NT2/D1 (cell line): ENCODE data around the gene KCNJ12.

Source experiments
- DNase-seq: peaks from one replicate; pipeline ENCODE4 v3.0.0-alpha.2; 2011; ENCODE audit warnings: low read depth, low spot score
- H3K27me3 ChIP-seq: 2 replicates; pipeline ENCODE4 v1.6.0; 2011; ENCODE audit warnings: mild to moderate bottlenecking; ENCODE audit not compliant: insufficient read length, insufficient read depth
- H3K36me3 ChIP-seq: 2 replicates; pipeline ENCODE4 v1.6.1; 2011; ENCODE audit warnings: mild to moderate bottlenecking, low read length, mixed read lengths; ENCODE audit not compliant: insufficient read depth, insufficient read length
- H3K4me1 ChIP-seq: 2 replicates; pipeline ENCODE4 v1.5.1; 2011; ENCODE audit not compliant: insufficient read depth, insufficient read length
- H3K4me3 ChIP-seq: 2 replicates; pipeline ENCODE4 v1.5.1; 2011; ENCODE audit warnings: low read depth; ENCODE audit not compliant: insufficient read length
- H3K9ac ChIP-seq: 2 replicates; pipeline ENCODE4 v1.6.0; 2011; ENCODE audit warnings: low read depth; ENCODE audit not compliant: insufficient read length
- H3K9me3 ChIP-seq: 2 replicates; pipeline ENCODE4 v1.5.1; 2011; ENCODE audit warnings: mild to moderate bottlenecking, low read length; ENCODE audit not compliant: insufficient read depth
- SUZ12 ChIP-seq: IDR thresholded peaks from 2 replicates; pipeline ENCODE4 v1.6.1; 2011; ENCODE audit not compliant: insufficient read length, insufficient read depth; ENCODE audit errors: extremely low read depth
- YY1 ChIP-seq: IDR thresholded peaks from 2 replicates; pipeline ENCODE4 v1.6.1; 2011; ENCODE audit not compliant: insufficient read length, insufficient read depth
- ZNF274 ChIP-seq: IDR thresholded peaks from 2 replicates; pipeline ENCODE4 v1.6.1; 2011; ENCODE audit warnings: mild to moderate bottlenecking, low read depth, low read length

Gene KCNJ12

GRCh38 chr17:21458054-21458453 is 81.9 kb downstream of the KCNJ12 start:
- Histone ChIP-seq H3K36me3 (no peaks in the 10 kb centered on the region), H3K27me3 (peaks cover 36% of the 10 kb centered on the region), H3K4me3 (no peak overlapping the region), H3K9ac (no peak overlapping the region), H3K9me3 (no peaks in the 10 kb centered on the region), H3K4me1 (peaks cover 8% of the 10 kb centered on the region)
- no peak for TF ChIP-seq ZNF274
- no peak for TF ChIP-seq SUZ12
- no peak for TF ChIP-seq YY1
- no peak for DNase-seq

- Histone ChIP-seq H3K9ac (no peak overlapping the region), H3K27me3 (peaks cover 40% of the 10 kb centered on the region), H3K4me1 (peaks cover 6% of the 10 kb centered on the region), H3K4me3 (no peak overlapping the region), H3K36me3 (no peaks in the 10 kb centered on the region), H3K9me3 (no peaks in the 10 kb centered on the region)
- TF ChIP-seq SUZ12 (no peak), ZNF274 (no peak), YY1 (no peak)
- no peak for DNase-seq
These were observed 83.4 kb downstream of the KCNJ12 start for GRCh38 chr17:21459536-21459935.

GRCh38 chr17:21460358-21460757 is 84.2 kb downstream of the KCNJ12 start:
- DNase-seq, result no peak
- H3K9ac ChIP-seq, result no peak overlapping the region
- no peaks in the 10 kb centered on the region for H3K36me3 ChIP-seq
- TF ChIP-seq YY1 (no peak), SUZ12 (no peak), ZNF274 (no peak)
- H3K4me3 ChIP-seq, result no peak overlapping the region
- peaks cover 39% of the 10 kb centered on the region for H3K27me3 ChIP-seq
- peaks cover 6% of the 10 kb centered on the region for H3K4me1 ChIP-seq
- no peaks in the 10 kb centered on the region for H3K9me3 ChIP-seq

- peaks cover 4% of the 10 kb centered on the region for H3K4me1 ChIP-seq
- H3K9ac ChIP-seq, result no peak overlapping the region
- H3K27me3 ChIP-seq, result peaks cover 41% of the 10 kb centered on the region
- no peak for DNase-seq
- no peaks in the 10 kb centered on the region for H3K9me3 ChIP-seq
- H3K36me3 ChIP-seq, result no peaks in the 10 kb centered on the region
- TF ChIP-seq YY1, result no peak
- no peak for TF ChIP-seq SUZ12
- TF ChIP-seq ZNF274, result no peak
- H3K4me3 ChIP-seq, result no peak overlapping the region
These were observed 86.1 kb downstream of the KCNJ12 start for GRCh38 chr17:21462237-21462636.

- Histone ChIP-seq H3K4me1 (peaks cover 2% of the 10 kb centered on the region), H3K9me3 (no peaks in the 10 kb centered on the region), H3K4me3 (peak overlapping the region; percentile 38), H3K9ac (peak overlapping the region; percentile 66), H3K36me3 (no peaks in the 10 kb centered on the region), H3K27me3 (peaks cover 38% of the 10 kb centered on the region)
- no peak for DNase-seq
- TF ChIP-seq YY1 (no peak), ZNF274 (no peak), SUZ12 (no peak)
These were observed 87.1 kb downstream of the KCNJ12 start for GRCh38 chr17:21463204-21463661.

GRCh38 chr17:21463779-21464407 is 87.7 kb downstream of the KCNJ12 start:
- Histone ChIP-seq H3K27me3 (peaks cover 31% of the 10 kb centered on the region), H3K9me3 (no peaks in the 10 kb centered on the region), H3K36me3 (no peaks in the 10 kb centered on the region), H3K4me3 (peak overlapping the region; percentile 38), H3K4me1 (peaks cover 2% of the 10 kb centered on the region), H3K9ac (peak overlapping the region; percentile 66)
- DNase-seq, result no peak
- no peak for TF ChIP-seq YY1
- TF ChIP-seq ZNF274, result no peak
- no peak for TF ChIP-seq SUZ12

GRCh38 chr17:21464611-21465021 is 88.5 kb downstream of the KCNJ12 start:
- DNase-seq, result no peak
- Histone ChIP-seq H3K36me3 (no peaks in the 10 kb centered on the region), H3K4me3 (no peak overlapping the region), H3K9ac (no peak overlapping the region), H3K9me3 (no peaks in the 10 kb centered on the region), H3K4me1 (peaks cover 2% of the 10 kb centered on the region), H3K27me3 (peaks cover 27% of the 10 kb centered on the region)
- TF ChIP-seq SUZ12, result no peak
- no peak for TF ChIP-seq ZNF274

- no peak for DNase-seq
- TF ChIP-seq YY1, result no peak
These were observed 90.4 kb downstream of the KCNJ12 start for GRCh38 chr17:21466550-21466949.

More at GRCh38 chr17:21466550-21466949, 90.4 kb downstream of the KCNJ12 start:
- no peak overlapping the region for H3K9ac ChIP-seq
- H3K9me3 ChIP-seq, result no peaks in the 10 kb centered on the region
- H3K4me3 ChIP-seq, result no peak overlapping the region
- no peaks in the 10 kb centered on the region for H3K36me3 ChIP-seq
- peaks cover 2% of the 10 kb centered on the region for H3K4me1 ChIP-seq
- peaks cover 27% of the 10 kb centered on the region for H3K27me3 ChIP-seq
